Dedifferentiated amniotic fluid mesenchymal stem cell (primary cell): ENCODE results near the gene GRK3.

Experiments
- DNase-seq: peaks from one replicate; pipeline ENCODE4 v3.0.0-alpha.2; 2016; ENCODE audit errors: extremely low spot score

The GRK3 gene

DNA sequence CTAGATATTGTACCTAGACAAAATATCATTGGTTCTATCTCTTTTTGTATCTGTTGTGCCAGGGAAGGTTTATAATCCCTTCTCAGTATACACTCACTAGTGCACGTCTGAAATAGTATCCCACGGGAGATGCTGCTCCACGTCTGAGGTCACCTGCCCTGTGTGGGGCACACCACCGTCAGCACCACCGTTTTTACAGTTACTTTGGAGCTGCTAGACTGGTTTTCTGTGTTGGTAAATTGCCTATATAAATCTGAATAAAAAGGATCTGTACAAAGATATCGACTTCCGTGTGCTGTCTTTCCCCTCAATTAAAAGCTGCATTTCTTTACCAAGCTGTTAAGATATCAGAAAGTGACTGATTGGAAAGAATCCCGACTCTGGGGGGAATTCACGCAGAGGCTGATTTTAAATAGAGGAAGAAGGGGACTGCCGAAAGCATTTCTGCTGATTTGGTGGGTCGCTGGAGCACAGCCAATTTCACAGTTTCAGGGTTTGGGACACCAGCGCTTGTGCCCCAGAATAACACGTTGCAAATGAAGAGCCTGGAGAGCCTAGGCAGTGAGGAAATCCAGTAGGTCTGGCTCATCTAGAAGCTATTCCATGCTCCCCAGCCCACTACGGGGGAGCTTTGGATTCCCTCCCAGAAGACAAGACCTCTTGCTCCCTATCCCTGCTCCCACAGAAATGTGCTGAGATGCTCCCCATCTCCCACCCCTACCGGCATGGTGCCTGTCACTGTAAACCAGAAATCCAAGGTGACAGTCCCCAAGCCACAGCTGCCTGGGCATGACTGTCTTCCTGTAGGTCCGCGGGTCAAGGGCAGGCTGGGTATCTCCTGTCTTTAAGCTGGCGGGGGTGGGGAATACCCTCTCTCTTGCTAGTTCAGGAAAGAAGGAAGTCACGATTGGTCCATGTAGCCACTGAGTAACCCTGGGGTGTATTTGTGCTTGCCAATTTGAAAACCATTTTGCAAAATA lies 164.8 kb downstream of the GRK3 start:
- no peak for DNase-seq

GRCh38 chr22:25735650-25736049 lies 171.2 kb downstream of the GRK3 start:
- DNase-seq: no peak

GRCh38 chr22:25736378-25737011 lies 172.0 kb downstream of the GRK3 start:
- DNase-seq: no peak

DNA sequence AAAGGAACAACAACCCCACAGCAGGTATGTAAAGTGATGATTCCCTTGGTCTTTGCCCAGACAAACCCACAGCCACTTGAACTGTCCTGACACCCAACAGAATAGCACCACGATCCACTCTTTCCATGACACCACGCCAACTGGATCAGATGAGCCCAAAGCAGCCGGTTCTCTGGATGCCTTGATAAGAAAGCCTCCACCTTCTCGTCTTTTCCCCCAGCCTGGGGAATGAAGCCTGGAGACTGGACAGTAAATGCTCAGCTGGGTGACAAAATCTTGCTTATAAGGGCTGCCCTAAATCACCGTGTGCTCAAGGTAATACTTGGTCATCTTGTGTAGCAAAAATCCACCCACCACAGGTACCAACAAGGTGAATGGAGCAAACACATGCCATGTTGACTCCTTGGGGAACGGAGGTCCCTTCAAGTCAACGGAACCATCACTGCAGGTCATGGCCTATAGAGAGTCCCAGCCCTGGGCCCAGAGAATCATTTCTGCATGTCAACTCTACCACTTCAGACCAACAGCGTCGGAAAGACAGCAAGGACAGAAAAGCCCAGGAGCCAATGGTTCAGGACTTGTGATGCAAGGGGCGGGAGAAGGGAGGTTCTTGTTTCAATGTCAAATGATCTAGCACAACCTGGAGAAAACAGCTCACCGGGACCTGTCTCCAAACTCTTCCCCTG lies 175.3 kb downstream of the GRK3 start:
- DNase-seq: no peak

DNA sequence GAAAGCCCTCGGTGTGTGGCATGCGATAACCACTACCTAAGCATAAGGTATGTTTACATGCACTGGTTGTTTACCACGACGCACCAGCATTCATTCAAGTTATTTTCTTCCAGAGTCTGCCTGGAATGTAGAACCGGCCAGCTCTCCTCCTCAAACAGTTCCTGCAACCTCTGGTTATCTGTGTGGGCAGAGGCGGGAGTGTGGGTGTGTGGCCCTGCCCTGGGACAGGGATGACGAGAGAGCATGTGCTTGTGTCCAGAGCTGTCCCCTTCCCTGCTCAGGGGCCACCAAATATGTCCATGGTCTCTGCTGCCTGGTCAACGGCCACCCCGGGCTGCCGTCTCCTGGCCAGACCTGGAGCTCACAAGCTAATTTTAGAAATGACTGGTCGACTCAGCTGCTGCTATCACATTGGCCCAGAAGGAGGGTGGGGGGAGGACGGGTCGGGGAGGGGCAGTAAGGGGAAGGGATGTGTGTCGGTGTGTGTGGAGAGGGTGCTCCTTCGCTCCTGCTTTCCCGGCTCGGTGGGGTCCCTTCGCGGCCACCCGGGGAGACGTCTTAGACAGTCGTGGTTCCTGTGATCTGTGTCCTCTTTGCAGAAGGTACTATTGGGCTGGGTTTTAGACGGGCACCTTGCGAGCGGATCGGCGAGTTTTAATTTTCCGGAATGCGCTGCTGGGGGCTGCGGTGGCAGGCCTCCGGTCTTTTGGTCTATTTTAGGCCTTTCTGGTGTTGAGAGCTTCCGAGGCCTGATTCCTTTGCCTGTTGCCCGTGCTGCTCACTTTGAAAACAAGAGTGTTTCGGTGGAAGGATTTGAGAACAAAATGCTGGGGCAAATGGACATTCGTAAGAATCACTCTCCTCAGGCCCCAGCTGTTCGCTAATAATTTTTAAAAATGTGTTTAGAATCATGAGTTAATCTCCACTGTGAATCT lies 177.5 kb downstream of the GRK3 start, which contains the start of gene MYO18B:
Gene MYO18B (plus strand): TSS at position 497 of the 935 bp plus-strand sequence. CDS start 18,905 bp downstream, outside the sequence.
- DNase-seq: no peak

GRCh38 chr22:25742918-25743708 lies 178.6 kb downstream of the GRK3 start:
- no peak for DNase-seq

GRCh38 chr22:25744694-25745093 lies 180.2 kb downstream of the GRK3 start:
- no peak for DNase-seq

DNA sequence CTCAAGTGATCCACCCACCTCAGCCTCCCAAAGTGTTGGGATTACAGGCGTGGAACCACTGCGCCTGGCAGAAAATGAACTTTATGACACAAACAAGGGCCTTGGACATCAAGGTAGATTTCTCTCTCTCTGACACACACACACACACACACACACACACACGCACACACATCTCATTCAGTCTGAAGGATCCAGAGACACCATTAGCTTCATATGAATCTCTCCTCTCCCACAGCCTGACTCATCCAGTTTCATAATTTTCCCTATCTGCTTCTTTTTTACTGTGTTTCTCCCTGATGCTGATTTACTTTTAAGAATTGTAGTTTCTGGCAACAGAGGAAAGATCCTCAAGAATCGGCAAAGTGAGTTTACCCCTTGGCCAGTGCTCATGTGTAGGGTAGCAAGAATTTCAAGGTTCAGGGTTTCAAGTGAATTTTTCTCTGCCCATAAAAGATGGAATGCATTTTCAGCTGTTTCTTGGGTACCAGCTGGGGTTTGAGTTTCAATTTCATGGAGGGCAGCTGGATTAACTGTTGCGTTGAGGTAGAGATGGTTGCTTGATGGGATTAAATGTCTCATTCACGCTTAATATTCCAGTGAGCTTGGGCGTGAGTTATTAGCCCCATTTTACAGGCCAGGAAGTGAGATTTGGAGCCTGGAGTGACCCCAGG lies 181.0 kb downstream of the GRK3 start:
- DNase-seq: no peak

GRCh38 chr22:25746012-25746373 lies 181.5 kb downstream of the GRK3 start:
- DNase-seq: no peak

DNA sequence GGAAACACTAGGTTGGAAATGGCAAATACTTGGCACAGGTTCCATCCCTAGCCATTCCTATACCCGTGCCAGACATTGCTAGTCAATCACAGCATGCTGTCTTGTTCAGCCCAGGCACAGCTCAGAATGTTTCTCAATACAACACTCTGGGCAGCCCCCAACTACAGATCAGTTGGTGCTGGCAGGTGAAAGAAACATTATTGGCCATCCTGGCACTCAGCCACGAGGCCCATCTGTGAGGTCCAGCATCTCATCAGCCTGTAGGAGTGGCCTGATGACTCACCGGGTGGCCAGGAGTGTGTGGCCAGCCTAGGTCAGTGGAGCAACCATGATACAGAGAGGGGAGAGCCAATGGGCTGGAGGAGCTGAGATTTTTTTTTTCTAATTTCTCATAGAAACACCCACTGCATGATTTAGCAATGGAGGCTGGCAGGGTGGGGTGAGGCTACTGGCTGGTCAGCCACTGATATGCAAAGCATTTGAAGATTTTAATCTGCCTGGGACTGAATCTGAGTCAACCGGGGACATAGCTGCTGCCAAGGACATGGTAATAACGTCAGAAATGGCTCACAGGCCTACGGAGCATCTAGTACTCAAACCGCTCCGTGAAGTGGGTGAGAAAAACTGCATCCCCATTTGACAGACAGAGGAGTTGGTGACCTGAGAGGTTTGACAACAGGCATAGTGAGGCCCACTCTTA lies 182.9 kb downstream of the GRK3 start:
- DNase-seq: peak; percentile 89

- no peak for DNase-seq
These were observed 183.7 kb downstream of the GRK3 start for GRCh38 chr22:25748140-25748539.

GRCh38 chr22:25748704-25749103 lies 184.2 kb downstream of the GRK3 start:
- DNase-seq: no peak

DNA sequence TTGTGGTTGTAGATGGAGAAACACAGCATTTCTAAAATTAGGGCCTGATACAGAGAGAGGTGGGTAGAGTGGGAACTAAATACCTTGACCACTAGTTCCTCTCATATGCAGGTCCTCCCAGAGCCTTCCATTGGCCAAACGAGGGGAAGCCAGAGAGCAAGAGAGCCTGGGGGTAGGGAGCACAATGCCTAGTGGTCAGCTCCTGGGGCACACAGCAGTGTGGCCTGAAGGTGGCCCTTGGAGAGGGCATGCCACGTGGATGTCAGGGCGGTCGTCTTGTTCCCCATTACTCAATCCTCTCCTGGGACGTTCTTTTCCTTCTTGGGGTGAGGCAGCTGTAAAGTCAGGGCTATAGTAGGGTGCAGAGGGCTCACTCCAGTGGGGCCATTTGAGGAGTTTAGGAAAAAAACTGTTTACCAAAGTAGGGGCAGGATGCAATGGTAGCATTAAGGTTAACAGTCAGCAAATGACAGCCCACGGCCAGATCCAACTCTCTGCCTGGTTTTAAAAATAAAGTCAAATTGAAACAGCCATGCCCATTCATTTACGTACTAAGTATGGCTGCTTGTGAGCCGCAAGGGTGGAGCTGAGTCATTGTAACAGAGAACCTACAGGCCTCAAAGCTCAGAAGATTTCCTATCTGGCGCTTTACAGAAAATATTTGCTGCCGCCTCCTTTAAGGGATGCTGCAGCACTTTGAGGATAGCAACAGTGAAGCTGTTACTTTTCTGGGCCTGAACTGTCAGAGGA lies 185.1 kb downstream of the GRK3 start:
- no peak for DNase-seq

DNA sequence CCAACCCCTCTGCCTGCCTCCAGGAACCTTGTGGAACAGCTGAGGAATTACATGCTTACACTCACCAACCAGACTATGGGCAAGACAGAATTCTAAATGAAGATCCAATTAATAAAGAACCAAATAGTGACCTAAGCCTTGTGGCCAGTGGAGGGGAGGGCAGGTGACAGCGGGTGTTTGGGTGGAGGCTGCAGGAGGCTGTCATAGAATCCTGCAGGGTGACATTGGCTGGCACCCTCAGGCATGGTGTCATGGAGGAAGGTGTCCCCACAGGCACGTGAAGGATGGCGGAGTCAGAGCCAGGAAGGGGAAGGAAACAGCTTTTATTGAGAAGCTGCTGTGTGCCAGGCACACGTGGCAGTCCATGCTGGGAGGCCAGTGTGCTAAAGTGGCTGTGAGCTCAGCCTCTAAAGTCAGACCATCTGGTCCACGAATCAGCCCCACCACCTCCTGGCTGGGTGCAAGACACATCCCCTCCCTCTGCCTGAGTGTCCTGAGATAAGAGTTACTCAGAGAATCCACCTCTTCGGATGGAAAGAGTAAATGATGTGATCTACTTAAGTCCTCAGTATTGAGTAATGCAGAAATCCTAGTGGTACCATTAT lies 186.2 kb downstream of the GRK3 start:
- no peak for DNase-seq

DNA sequence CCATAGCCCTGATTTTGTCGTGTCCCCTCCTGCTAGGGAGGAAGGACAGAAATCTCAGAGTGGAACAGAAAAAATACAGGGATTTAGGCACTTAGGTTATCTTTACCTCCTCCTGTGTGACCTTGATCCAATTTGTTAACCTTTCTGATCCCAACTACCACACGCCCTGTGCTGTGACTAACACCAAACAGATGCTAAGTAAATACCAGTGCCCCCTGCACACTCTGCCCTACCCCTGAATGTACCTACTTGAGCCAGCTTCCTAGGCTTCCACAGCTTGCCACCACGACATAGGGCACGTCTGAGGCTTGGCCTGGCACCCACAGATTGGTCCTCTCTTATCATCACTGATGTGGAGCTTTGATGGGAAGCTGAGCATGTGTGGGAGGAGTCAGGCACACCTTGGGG lies 186.7 kb downstream of the GRK3 start:
- no peak for DNase-seq

- DNase-seq: no peak
These were observed 188.2 kb downstream of the GRK3 start for GRCh38 chr22:25752615-25753214.

GRCh38 chr22:25753252-25753651 lies 188.8 kb downstream of the GRK3 start:
- no peak for DNase-seq
